ENCODE measurements around the gene COL23A1.

The COL23A1 gene

GRCh38 chr5:178537467-178538371, 52.5 kb downstream of the COL23A1 start:
- no peak for TF ChIP-seq CTCF (conservative IDR thresholded peaks at IDR 0.05)
- H3K27ac ChIP-seq, result no peak overlapping the region

- no peak overlapping the region for H3K27ac ChIP-seq
- TF ChIP-seq CTCF (conservative IDR thresholded peaks at IDR 0.05), result no peak
Measured at GRCh38 chr5:178536541-178537466, 53.4 kb downstream of the COL23A1 start.

- H3K27ac ChIP-seq, result no peak overlapping the region
- TF ChIP-seq CTCF (conservative IDR thresholded peaks at IDR 0.05), result no peak
Measured at GRCh38 chr5:178535299-178536175, 54.7 kb downstream of the COL23A1 start.

GRCh38 chr5:178533136-178533535, 57.1 kb downstream of the COL23A1 start:
- TF ChIP-seq CTCF (conservative IDR thresholded peaks at IDR 0.05), result no peak
- no peak overlapping the region for H3K27ac ChIP-seq

GRCh38 chr5:178532666-178533065, 57.5 kb downstream of the COL23A1 start:
- no peak overlapping the region for H3K27ac ChIP-seq
- no peak for TF ChIP-seq CTCF (conservative IDR thresholded peaks at IDR 0.05)

- H3K27ac ChIP-seq, result no peak overlapping the region
- TF ChIP-seq CTCF (conservative IDR thresholded peaks at IDR 0.05), result no peak
Measured at GRCh38 chr5:178532236-178532635, 58.0 kb downstream of the COL23A1 start.

Measured in VCaP (cell line).